RWPE2 (cell line): ENCODE results near the gene PKNOX2.

Experiments
- ATAC-seq: fragments of 200-7000 bp; cut with Tn5 transposase; 3 replicates; pipeline ENCODE4 v1.9.1; 2021; ENCODE audit warnings: low read depth
- DNase-seq: peaks from one replicate; pipeline ENCODE4 v3.0.0-alpha.2; 2020; ENCODE audit warnings: low spot score
- H3K27ac ChIP-seq: fragments of 450-650 bp; 2 replicates; pipeline ENCODE4 v1.5.1; 2017; ENCODE audit warnings: mild to moderate bottlenecking; ENCODE audit not compliant: poor library complexity, severe bottlenecking
- H3K27me3 ChIP-seq: fragments of 250-450 bp; sonication (Bioruptor Pico); 2 replicates; pipeline ENCODE4 v1.5.1; 2021; ENCODE audit warnings: mild to moderate bottlenecking, moderate library complexity; ENCODE audit not compliant: insufficient read depth, poor library complexity, severe bottlenecking
- H3K36me3 ChIP-seq: fragments of 250-450 bp; sonication (Bioruptor Pico); 2 replicates; pipeline ENCODE4 v1.5.1; 2020; ENCODE audit warnings: low read depth, mild to moderate bottlenecking, moderate library complexity
- H3K4me1 ChIP-seq: fragments of 250-450 bp; sonication (Bioruptor Pico); 2 replicates; pipeline ENCODE4 v1.5.1; 2021; ENCODE audit warnings: mild to moderate bottlenecking, moderate library complexity; ENCODE audit not compliant: insufficient read depth, poor library complexity, severe bottlenecking
- H3K4me3 ChIP-seq: fragments of 250-450 bp; sonication (Bioruptor Pico); 2 replicates; pipeline ENCODE4 v1.5.1; 2021; ENCODE audit warnings: mild to moderate bottlenecking, moderate library complexity; ENCODE audit not compliant: severe bottlenecking
- H3K9me3 ChIP-seq: fragments of 250-450 bp; sonication (Bioruptor Pico); 2 replicates; pipeline ENCODE4 v1.5.1; 2021; ENCODE audit warnings: mild to moderate bottlenecking, moderate library complexity; ENCODE audit not compliant: severe bottlenecking
- CTCF ChIP-seq: fragments of 450-650 bp; IDR thresholded peaks from one replicate; pipeline ENCODE4 v1.5.1; 2017; ENCODE audit warnings: mild to moderate bottlenecking, moderate library complexity; ENCODE audit not compliant: poor library complexity, severe bottlenecking

Gene PKNOX2

GRCh38 chr11:125407046-125407445 lies 242.5 kb downstream of the PKNOX2 start:
- DNase-seq: no peak

GRCh38 chr11:125408311-125408711 lies 243.8 kb downstream of the PKNOX2 start:
- TF ChIP-seq CTCF: no peak
- H3K27ac ChIP-seq: no peak overlapping the region
- no peaks in the 10 kb centered on the region for H3K9me3 ChIP-seq
- H3K4me3 ChIP-seq: no peak overlapping the region
- H3K4me1 ChIP-seq: no peaks in the 10 kb centered on the region
- ATAC-seq (no peak), DNase-seq (no peak)
- peaks cover 3% of the 10 kb centered on the region for H3K27me3 ChIP-seq
- H3K36me3 ChIP-seq: no peaks in the 10 kb centered on the region

More at GRCh38 chr11:125407046-125407445, 242.5 kb downstream of the PKNOX2 start:
- Histone ChIP-seq H3K27me3 (peaks cover 3% of the 10 kb centered on the region), H3K27ac (no peak overlapping the region), H3K9me3 (no peaks in the 10 kb centered on the region), H3K4me1 (no peaks in the 10 kb centered on the region), H3K4me3 (no peak overlapping the region), H3K36me3 (no peaks in the 10 kb centered on the region)
- no peak for ATAC-seq
- TF ChIP-seq CTCF: no peak

GRCh38 chr11:125410091-125410490 lies 245.5 kb downstream of the PKNOX2 start:
- TF ChIP-seq CTCF: no peak
- H3K27ac ChIP-seq: no peak overlapping the region
- DNase-seq: no peak
- peaks cover 3% of the 10 kb centered on the region for H3K27me3 ChIP-seq
- ATAC-seq: no peak
- H3K36me3 ChIP-seq: no peaks in the 10 kb centered on the region
- H3K4me1 ChIP-seq: no peaks in the 10 kb centered on the region
- no peak overlapping the region for H3K4me3 ChIP-seq
- no peaks in the 10 kb centered on the region for H3K9me3 ChIP-seq

GRCh38 chr11:125412177-125412496 lies 247.6 kb downstream of the PKNOX2 start:
- ATAC-seq: no peak
- no peak for DNase-seq
- TF ChIP-seq CTCF: no peak
- Histone ChIP-seq H3K27ac (no peak overlapping the region), H3K4me3 (no peak overlapping the region), H3K36me3 (no peaks in the 10 kb centered on the region), H3K27me3 (no peaks in the 10 kb centered on the region), H3K9me3 (no peaks in the 10 kb centered on the region), H3K4me1 (no peaks in the 10 kb centered on the region)

- Histone ChIP-seq H3K4me1 (no peaks in the 10 kb centered on the region), H3K36me3 (no peaks in the 10 kb centered on the region), H3K4me3 (no peak overlapping the region), H3K27me3 (no peaks in the 10 kb centered on the region), H3K27ac (no peak overlapping the region), H3K9me3 (no peaks in the 10 kb centered on the region)
- ATAC-seq: no peak
- no peak for DNase-seq
- no peak for TF ChIP-seq CTCF
Measured at GRCh38 chr11:125412509-125412908, 248.0 kb downstream of the PKNOX2 start.
